ENCODE measurements around the gene MTMR3. TPM values are rescaled to one million over a fixed set of nuclear protein-coding genes. Genes with fewer than 3 reads are reported as not detected.

The MTMR3 gene
- total RNA-seq, 1 experiment from 2014 or later = 12.1 TPM

DNA sequence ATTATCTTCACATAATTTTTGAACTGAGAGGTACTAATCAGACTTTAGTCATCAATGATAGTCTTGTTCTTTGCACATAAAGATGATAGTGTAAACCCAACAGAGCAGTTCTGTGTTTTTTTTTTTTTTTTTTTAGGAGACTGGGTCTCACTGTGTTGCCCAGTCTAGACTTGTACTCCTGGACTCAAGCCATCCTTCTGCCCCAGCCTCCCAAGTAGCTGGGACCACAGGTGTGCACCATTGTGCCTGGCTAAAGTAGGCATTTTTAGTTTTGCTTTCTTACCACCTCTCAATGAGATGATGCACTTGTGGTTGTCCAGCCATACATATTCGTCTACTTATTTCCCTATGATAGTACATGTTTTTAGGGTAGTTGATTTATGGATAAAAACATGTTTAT is 50.6 kb downstream of the MTMR3 start:
- no peaks in the 10 kb centered on the region for H3K9me2 ChIP-seq (replicated peaks; ENCODE audit: low read length)
- intact Hi-C loops (cut with micrococcal nuclease) = no loop called here
- no peak overlapping the region for H2AFZ ChIP-seq (ENCODE audit: low read length)
- no peaks in the 10 kb centered on the region for H3F3A ChIP-seq (ENCODE audit: low read length, unreplicated experiment)
- CTCF ChIA-PET = no interaction called here
- no peak overlapping the region for H3K9ac ChIP-seq (ENCODE audit: low read length)
- DNase-seq (no peak), ATAC-seq (no peak)
- POLR2A ChIA-PET (ENCODE audit: unreplicated experiment) = no interaction called here
- H4K20me1 ChIP-seq (ENCODE audit: low read length) = 0 out of 2 replicates have a peak, but pooled peaks cover 7% of the 10 kb centered on the region
- no peak for TF ChIP-seq CTCF (conservative IDR thresholded peaks at IDR 0.05; ENCODE audit: low read depth, low read length)
- no peak for TF ChIP-seq EZH2phosphoT487 (IDR thresholded peaks at IDR 0.05; ENCODE audit: borderline replicate concordance, low read length)
- TF ChIP-seq EZH2 (IDR thresholded peaks at IDR 0.05; ENCODE audit: low read length, unreplicated experiment) = no peak
- no peaks in the 10 kb centered on the region for H3K27me3 ChIP-seq (ENCODE audit: low read length)
- H3K9me3 ChIP-seq (ENCODE audit: low read length) = no peaks in the 10 kb centered on the region
- BruUV-seq (replicated peaks) = no TSS peak
- no peak overlapping the region for H3K27ac ChIP-seq (ENCODE audit: low read length)
- no peaks in the 10 kb centered on the region for H3K36me3 ChIP-seq (ENCODE audit: low read depth, low read length)
- H3K4me2 ChIP-seq (ENCODE audit: low read length) = no peak overlapping the region
- H3K4me3 ChIP-seq (ENCODE audit: low read length) = no peak overlapping the region
- H3K4me1 ChIP-seq (ENCODE audit: insufficient read depth, low read length) = no peaks in the 10 kb centered on the region
- peaks cover 71% of the 10 kb centered on the region for H3K79me2 ChIP-seq (ENCODE audit: low read length)

DNA sequence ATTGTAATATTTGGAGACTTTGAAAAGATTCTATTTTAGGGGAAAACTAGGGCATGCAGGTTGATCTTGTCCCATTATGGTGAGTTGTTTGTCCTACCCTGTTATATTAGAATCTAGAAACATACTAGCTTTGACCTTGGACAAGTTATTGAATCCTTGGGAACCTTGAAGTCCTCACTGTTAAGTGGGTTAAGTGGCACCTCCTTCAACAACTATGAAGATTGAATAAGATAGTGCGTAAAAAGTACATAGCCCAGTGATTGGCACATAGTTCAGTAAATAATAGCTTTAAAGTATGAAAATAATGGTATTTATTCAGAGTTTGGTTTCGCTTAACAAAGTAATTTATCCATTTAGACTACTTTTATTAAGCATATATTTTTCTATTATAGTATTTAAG is 51.6 kb downstream of the MTMR3 start:
- ATAC-seq = no peak
- Histone ChIP-seq H2AFZ (ENCODE audit: low read length) (no peak overlapping the region), H3K79me2 (ENCODE audit: low read length) (peaks cover 63% of the 10 kb centered on the region), H3F3A (ENCODE audit: low read length, unreplicated experiment) (no peaks in the 10 kb centered on the region), H3K4me1 (ENCODE audit: insufficient read depth, low read length) (no peaks in the 10 kb centered on the region), H3K9ac (ENCODE audit: low read length) (no peak overlapping the region), H3K4me2 (ENCODE audit: low read length) (no peak overlapping the region), H3K27ac (ENCODE audit: low read length) (no peak overlapping the region), H3K9me2 (replicated peaks; ENCODE audit: low read length) (no peaks in the 10 kb centered on the region), H4K20me1 (ENCODE audit: low read length) (0 out of 2 replicates have a peak, but pooled peaks cover 7% of the 10 kb centered on the region), H3K27me3 (ENCODE audit: low read length) (no peaks in the 10 kb centered on the region), H3K9me3 (ENCODE audit: low read length) (no peaks in the 10 kb centered on the region), H3K36me3 (ENCODE audit: low read depth, low read length) (no peaks in the 10 kb centered on the region), H3K4me3 (ENCODE audit: low read length) (no peak overlapping the region)
- TF ChIP-seq EZH2phosphoT487 (IDR thresholded peaks at IDR 0.05; ENCODE audit: borderline replicate concordance, low read length) (no peak), CTCF (conservative IDR thresholded peaks at IDR 0.05; ENCODE audit: low read depth, low read length) (no peak), EZH2 (IDR thresholded peaks at IDR 0.05; ENCODE audit: low read length, unreplicated experiment) (no peak)
- ChIA-PET CTCF (no interaction called here), POLR2A (ENCODE audit: unreplicated experiment) (no interaction called here)
- no peak for DNase-seq
- intact Hi-C loops (cut with micrococcal nuclease) = no loop called here
- no TSS peak for BruUV-seq (replicated peaks)

- Histone ChIP-seq H3K36me3 (ENCODE audit: low read depth, low read length) (no peaks in the 10 kb centered on the region), H2AFZ (ENCODE audit: low read length) (no peak overlapping the region), H3K4me1 (ENCODE audit: insufficient read depth, low read length) (no peaks in the 10 kb centered on the region), H3K27ac (ENCODE audit: low read length) (no peak overlapping the region), H3K9me2 (replicated peaks; ENCODE audit: low read length) (no peaks in the 10 kb centered on the region), H3K9me3 (ENCODE audit: low read length) (no peaks in the 10 kb centered on the region), H3F3A (ENCODE audit: low read length, unreplicated experiment) (no peaks in the 10 kb centered on the region), H3K79me2 (ENCODE audit: low read length) (peaks cover 55% of the 10 kb centered on the region), H3K27me3 (ENCODE audit: low read length) (no peaks in the 10 kb centered on the region), H3K9ac (ENCODE audit: low read length) (no peak overlapping the region), H3K4me3 (ENCODE audit: low read length) (no peak overlapping the region), H4K20me1 (ENCODE audit: low read length) (0 out of 2 replicates have a peak, but pooled peaks cover 7% of the 10 kb centered on the region), H3K4me2 (ENCODE audit: low read length) (no peak overlapping the region)
- no peak for TF ChIP-seq EZH2phosphoT487 (IDR thresholded peaks at IDR 0.05; ENCODE audit: borderline replicate concordance, low read length)
- no peak for TF ChIP-seq CTCF (conservative IDR thresholded peaks at IDR 0.05; ENCODE audit: low read depth, low read length)
- TF ChIP-seq EZH2 (IDR thresholded peaks at IDR 0.05; ENCODE audit: low read length, unreplicated experiment) = no peak
- DNase-seq = no peak
- no TSS peak for BruUV-seq (replicated peaks)
- ATAC-seq = no peak
- intact Hi-C loops (cut with micrococcal nuclease) = no loop called here
- CTCF ChIA-PET = no interaction called here
- POLR2A ChIA-PET (ENCODE audit: unreplicated experiment) = no interaction called here
These were observed 53.2 kb downstream of the MTMR3 start for GRCh38 chr22:29936186-29936585.

Data from PC-3 (cell line).